Activated CD8-positive, alpha-beta T cell treated with anti-CD3 and anti-CD28 coated beads for 36 hours (primary cell): Measurements from ENCODE around the gene RELA. TPM values are rescaled to one million over a fixed set of nuclear protein-coding genes. Genes with fewer than 3 reads are reported as not detected.

Experiments
- ATAC-seq: fragments of 200-7000 bp; cut with Tn5 transposase; one replicate; pipeline ENCODE4 v1.10.0; 2021; ENCODE audit warnings: mild to moderate bottlenecking, moderate library complexity
- CTCF ChIA-PET: fragments of 350-600 bp; sonication (Branson Sonifier 250); formaldehyde crosslinking; loops from one replicate; lab custom pipeline; 2021; ENCODE audit warnings: antibody characterized with exemption; lab: Charles Lee
- POLR2A ChIA-PET: fragments of 350-600 bp; sonication (Branson Sonifier 250); formaldehyde crosslinking; loops from one replicate; lab custom pipeline; 2021; ENCODE audit warnings: antibody characterized with exemption; lab: Charles Lee
- DNase-seq: peaks from one replicate; pipeline ENCODE4 v3.0.0-alpha.2; 2020
- H3K27ac Mint-ChIP-seq: one replicate; pipeline ENCODE4 v1.8.0; 2021; ENCODE audit warnings: mild to moderate bottlenecking, mixed read lengths
- H3K27me3 Mint-ChIP-seq: one replicate; pipeline ENCODE4 v1.8.0; 2021; ENCODE audit warnings: mixed read lengths
- H3K36me3 Mint-ChIP-seq: one replicate; pipeline ENCODE4 v1.8.0; 2021; ENCODE audit warnings: low read depth, mixed read lengths
- H3K4me1 Mint-ChIP-seq: one replicate; pipeline ENCODE4 v1.8.0; 2021; ENCODE audit warnings: low read depth, mixed read lengths
- H3K4me3 Mint-ChIP-seq: one replicate; pipeline ENCODE4 v1.8.0; 2021; ENCODE audit warnings: mild to moderate bottlenecking, moderate library complexity, mixed read lengths
- H3K9me3 Mint-ChIP-seq: one replicate; pipeline ENCODE4 v1.8.0; 2021; ENCODE audit warnings: mixed read lengths
- intact Hi-C: fragments of 100-400 bp; cut with micrococcal nuclease; formaldehyde crosslinking; loops from one replicate; pipeline ENCODE4 v1.10.0; 2022
- total RNA-seq, 2 experiments: library from RNA; stranded (reverse); gene quantifications; one replicate each; pipeline ENCODE4 v1.2.3, GENCODE V29; 2021
- TF ChIP-seq, protein P1 (sequence below): fragments of 200-600 bp; IDR thresholded peaks from one replicate; pipeline ENCODE4 v1.8.0; 2022; ENCODE audit warnings: antibody characterized with exemption, mild to moderate bottlenecking

The RELA gene
- total RNA-seq, 2 experiments from 2014 or later, result 65.6 to 72.5 TPM

DNA sequence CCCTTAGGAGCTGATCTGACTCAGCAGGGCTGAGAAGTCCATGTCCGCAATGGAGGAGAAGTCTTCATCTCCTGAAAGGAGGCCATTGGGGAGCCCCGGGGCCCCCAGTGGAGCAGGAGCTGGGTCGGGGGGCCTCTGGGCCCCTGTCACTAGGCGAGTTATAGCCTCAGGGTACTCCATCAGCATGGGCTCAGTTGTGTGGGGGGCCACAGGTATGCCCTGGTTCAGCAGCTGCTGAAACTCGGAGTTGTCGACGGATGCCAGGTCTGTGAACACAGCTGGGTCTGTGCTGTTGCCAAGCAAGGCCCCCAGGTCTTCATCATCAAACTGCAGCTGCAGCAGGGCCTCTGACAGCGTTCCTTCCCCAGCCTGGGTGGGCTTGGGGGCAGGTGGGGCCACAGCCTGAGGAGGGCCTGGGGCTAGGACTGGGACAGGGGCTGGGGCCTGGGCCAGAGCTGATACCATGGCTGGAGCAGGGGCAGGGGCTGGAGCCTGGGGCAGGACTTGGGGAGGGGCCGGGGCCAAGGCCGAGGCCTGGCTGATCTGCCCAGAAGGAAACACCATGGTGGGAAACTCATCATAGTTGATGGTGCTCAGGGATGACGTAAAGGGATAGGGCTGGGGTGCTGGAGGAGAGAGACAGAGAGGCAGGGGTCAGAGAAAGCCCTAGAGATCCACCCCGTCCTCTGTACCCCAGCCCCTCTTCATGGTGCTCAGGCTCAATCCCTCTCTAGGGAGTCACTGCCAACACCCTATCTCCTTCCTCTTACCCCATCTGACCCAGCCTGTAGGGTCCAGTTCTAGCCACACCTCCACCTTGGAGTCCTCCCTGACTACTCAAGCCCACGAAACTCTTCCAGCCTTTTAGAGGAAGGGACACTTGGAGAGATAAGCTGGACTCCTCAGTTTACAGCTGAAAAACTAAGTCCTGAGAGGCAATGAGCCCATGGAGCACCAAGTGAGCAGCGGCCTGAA is 8.1 kb downstream of the RELA start:
- peaks cover 41% of the 10 kb centered on the region for H3K36me3 Mint-ChIP-seq
- POLR2A ChIA-PET, result interaction anchor here (0.7 to 23.0 kb wide), 4 partner anchors 4 to 607 kb away, joined by 3 to 320 read pairs (median 162); partner anchors contain the start of genes RELA and SIPA1
- H3K4me3 Mint-ChIP-seq, result no peak overlapping the region
- TF ChIP-seq, protein P1, sequence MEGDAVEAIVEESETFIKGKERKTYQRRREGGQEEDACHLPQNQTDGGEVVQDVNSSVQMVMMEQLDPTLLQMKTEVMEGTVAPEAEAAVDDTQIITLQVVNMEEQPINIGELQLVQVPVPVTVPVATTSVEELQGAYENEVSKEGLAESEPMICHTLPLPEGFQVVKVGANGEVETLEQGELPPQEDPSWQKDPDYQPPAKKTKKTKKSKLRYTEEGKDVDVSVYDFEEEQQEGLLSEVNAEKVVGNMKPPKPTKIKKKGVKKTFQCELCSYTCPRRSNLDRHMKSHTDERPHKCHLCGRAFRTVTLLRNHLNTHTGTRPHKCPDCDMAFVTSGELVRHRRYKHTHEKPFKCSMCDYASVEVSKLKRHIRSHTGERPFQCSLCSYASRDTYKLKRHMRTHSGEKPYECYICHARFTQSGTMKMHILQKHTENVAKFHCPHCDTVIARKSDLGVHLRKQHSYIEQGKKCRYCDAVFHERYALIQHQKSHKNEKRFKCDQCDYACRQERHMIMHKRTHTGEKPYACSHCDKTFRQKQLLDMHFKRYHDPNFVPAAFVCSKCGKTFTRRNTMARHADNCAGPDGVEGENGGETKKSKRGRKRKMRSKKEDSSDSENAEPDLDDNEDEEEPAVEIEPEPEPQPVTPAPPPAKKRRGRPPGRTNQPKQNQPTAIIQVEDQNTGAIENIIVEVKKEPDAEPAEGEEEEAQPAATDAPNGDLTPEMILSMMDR, result no peak
- intact Hi-C loops, result no loop called here
- H3K27ac Mint-ChIP-seq, result peak overlapping the region; percentile 58
- ATAC-seq (no peak), DNase-seq (no peak)
- peaks cover 59% of the 10 kb centered on the region for H3K4me1 Mint-ChIP-seq
- CTCF ChIA-PET, result interaction anchor here (0.9 to 1.2 kb wide), 2 partner anchors 56 to 126 kb away, joined by 3 read pairs; no protein-coding TSS in a partner anchor
- H3K27me3 Mint-ChIP-seq, result no peaks in the 10 kb centered on the region
- no peaks in the 10 kb centered on the region for H3K9me3 Mint-ChIP-seq

DNA sequence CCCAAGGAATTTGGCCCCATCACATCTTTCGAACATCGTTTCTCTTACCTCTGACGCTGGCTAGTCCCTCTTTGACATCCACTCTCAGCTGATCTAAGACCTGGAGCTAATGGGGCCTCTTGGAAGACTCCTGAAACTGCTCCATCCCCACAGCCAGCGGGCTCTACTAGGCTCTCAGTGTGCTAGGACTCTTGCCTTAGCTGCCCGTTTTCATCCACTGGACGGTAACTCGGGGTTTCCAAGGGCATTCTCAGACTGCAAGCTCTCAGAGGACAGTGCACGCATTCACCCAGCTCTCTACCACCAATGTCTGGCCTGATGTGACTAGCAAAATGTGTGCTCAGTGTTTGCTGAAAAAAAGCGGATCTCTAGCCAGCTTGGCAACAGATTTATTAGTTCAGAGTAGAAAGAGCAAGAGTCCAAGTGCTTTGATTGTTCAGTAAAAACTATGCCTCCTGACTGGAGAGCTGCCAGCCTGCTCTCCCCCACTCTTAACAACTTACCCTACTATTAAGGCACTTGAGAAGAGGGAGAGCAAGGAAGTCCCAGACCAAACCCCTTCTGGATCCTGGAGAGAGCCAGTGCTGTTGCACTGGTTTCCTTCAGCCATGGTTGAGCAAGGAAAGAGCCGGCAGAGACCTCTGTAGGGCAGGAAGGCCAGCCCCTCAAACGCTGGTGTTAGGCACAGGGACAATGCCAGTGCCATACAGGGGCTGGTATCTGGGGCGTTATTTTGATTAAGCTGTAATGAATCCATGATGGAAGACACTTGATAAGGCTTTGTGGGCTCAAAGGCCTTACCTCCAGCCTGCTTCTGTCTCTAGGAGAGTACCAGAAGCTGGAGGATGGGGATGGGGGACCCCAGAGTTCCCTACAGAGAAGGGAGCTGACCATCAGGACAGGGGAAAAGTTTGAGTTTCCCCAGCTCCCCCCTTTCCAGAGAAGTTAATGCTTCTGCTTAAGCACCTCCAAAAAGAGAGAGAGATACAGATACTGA is 9.2 kb downstream of the RELA start:
- Mint-ChIP-seq H3K27ac (peak overlapping the region; percentile 93), H3K9me3 (no peaks in the 10 kb centered on the region), H3K4me1 (peaks cover 50% of the 10 kb centered on the region), H3K4me3 (peak overlapping the region; percentile 80), H3K27me3 (no peaks in the 10 kb centered on the region), H3K36me3 (peaks cover 30% of the 10 kb centered on the region)
- intact Hi-C loops, result no loop called here
- ATAC-seq, result no peak
- no peak for DNase-seq
- ChIA-PET POLR2A (interaction anchor here (0.7 to 23.0 kb wide), 7 partner anchors 5 to 227 kb away, joined by 3 to 320 read pairs (median 4); partner anchors contain the start of genes RELA and SIPA1), CTCF (interaction anchor here (0.8 to 2.6 kb wide), 10 partner anchors 8 to 127 kb away, joined by 3 to 11 read pairs (median 6); partner anchors contain the start of genes RELA and SIPA1)
- TF ChIP-seq, protein P1, result no peak

DNA sequence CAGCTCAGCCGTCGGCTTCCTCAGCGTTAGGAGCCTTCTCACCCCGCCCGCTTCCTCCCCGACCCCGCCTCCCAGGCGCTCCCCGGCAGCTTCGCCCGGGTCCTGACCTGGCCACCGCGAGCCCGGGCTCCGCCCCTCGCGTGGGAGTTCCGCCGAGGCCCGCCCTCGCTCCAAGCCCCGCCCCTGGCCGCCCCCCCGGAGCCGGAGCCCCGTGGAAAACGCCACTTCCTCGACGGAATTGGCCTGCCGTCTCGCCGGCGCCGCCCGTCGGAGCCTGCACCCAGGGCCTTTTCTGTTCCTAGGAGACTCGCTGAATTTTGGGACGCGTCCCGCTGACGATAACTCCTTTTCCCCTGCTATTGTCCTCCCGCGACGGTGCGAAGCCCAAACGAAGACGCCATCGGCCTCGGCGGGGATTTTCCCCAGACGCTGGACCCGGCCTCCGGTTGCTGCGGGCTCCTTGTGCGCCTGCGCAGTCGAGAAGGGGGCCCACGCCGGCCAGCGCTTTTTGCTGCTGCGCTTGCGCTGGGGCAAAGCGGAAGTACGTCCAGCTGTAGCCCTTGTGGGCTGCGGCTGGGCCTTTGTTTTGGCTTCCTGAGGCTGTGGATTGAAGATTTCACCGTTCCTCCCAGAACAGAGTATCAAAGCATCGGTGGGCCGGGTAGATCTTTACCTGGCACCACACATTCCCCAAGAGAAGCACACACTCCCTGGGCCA is 10.0 kb downstream of the RELA start:
- peak overlapping the region; percentile 93 for H3K27ac Mint-ChIP-seq
- no peaks in the 10 kb centered on the region for H3K9me3 Mint-ChIP-seq
- ChIA-PET POLR2A (interaction anchor here (0.6 to 23.0 kb wide), 8 partner anchors 6 to 228 kb away, joined by 3 to 320 read pairs (median 4); partner anchors contain the start of genes RELA, SIPA1 and ZNRD2), CTCF (interaction anchor here (0.8 to 2.6 kb wide), 8 partner anchors 9 to 65 kb away, joined by 3 to 11 read pairs (median 7); partner anchors contain the start of genes RELA and SIPA1)
- H3K36me3 Mint-ChIP-seq, result peaks cover 31% of the 10 kb centered on the region
- intact Hi-C loops, result no loop called here
- peak overlapping the region; percentile 80 for H3K4me3 Mint-ChIP-seq
- ATAC-seq, result peak; percentile 90
- TF ChIP-seq, protein P1, result no peak
- peaks cover 50% of the 10 kb centered on the region for H3K4me1 Mint-ChIP-seq
- DNase-seq, result peak; percentile 97
- H3K27me3 Mint-ChIP-seq, result no peaks in the 10 kb centered on the region
